ENCODE data around the gene HCFC1. TPM values are rescaled to one million over a fixed set of nuclear protein-coding genes. Genes with fewer than 3 reads are reported as not detected.

HCFC1 gene
- total and polyA plus RNA-seq, 9 of the 15 experiments (the other 6 are each of a cell fraction or from before 2014, with no cell fraction given): 2.8 to 133 (median 17.1) TPM

GRCh38 chrX:153935326-153935851, 36.2 kb downstream of the HCFC1 start (continued):
- TF ChIP-seq ZNF444 (CRISPR knock-in tag; IDR thresholded peaks at IDR 0.05) (no peak), GABPB1 (CRISPR knock-in tag; IDR thresholded peaks at IDR 0.05) (no peak), E2F6 (IDR thresholded peaks at IDR 0.05; ENCODE audit: borderline replicate concordance in 1 of 2, extremely low read depth in 1 of 2, insufficient read depth in 1 of 2, insufficient read length in 1 of 2, low read depth in 1 of 2, low read length in 1 of 2, poor library complexity in 1 of 2, severe bottlenecking in 1 of 2) (peak; percentile 25 to 52), ZNF584 (CRISPR knock-in tag; IDR thresholded peaks at IDR 0.05; ENCODE audit: low read depth) (no peak), L3MBTL2 (IDR thresholded peaks at IDR 0.05) (no peak), CCNT2 (IDR thresholded peaks at IDR 0.05; ENCODE audit: borderline replicate concordance, extremely low read depth, insufficient read length, low read depth, low read length) (peak; percentile 4), ZSCAN29 (IDR thresholded peaks at IDR 0.05) (no peak), ZNF311 (CRISPR knock-in tag; IDR thresholded peaks at IDR 0.05) (no peak), RBM39 (optimal IDR thresholded peaks at IDR 0.05; ENCODE audit: low read depth, low read length) (no peak), PHF8 (IDR thresholded peaks at IDR 0.05; ENCODE audit: borderline replicate concordance, low read length) (no peak), HDAC1 (IDR thresholded peaks at IDR 0.05) (0 out of 4 replicates have a peak, but pooled peaks of 1 of the 2 experiments have one; percentile 36), GTF2B (IDR thresholded peaks at IDR 0.05; ENCODE audit: extremely low read depth, insufficient read length) (no peak), NR2C1 (IDR thresholded peaks at IDR 0.05) (peak; percentile 44), NR2C1 (tag; IDR thresholded peaks at IDR 0.05) (0 out of 2 replicates have a peak, but pooled peaks have one; percentile 17), ZBTB5 (IDR thresholded peaks at IDR 0.05) (no peak), CREM (IDR thresholded peaks at IDR 0.05; ENCODE audit: low read depth) (0 out of 2 replicates have a peak, but pooled peaks have one; percentile 21), KAT7 (CRISPR knock-in tag; IDR thresholded peaks at IDR 0.05; ENCODE audit: borderline replicate concordance) (no peak), STAG1 (CRISPR knock-in tag; IDR thresholded peaks at IDR 0.05; ENCODE audit: borderline replicate concordance) (no peak), ZBTB9 (CRISPR knock-in tag; IDR thresholded peaks at IDR 0.05) (no peak), TCFL5 (CRISPR knock-in tag; conservative IDR thresholded peaks at IDR 0.05) (no peak), ZNF133 (CRISPR knock-in tag; IDR thresholded peaks at IDR 0.05) (no peak), CBFA2T2 (conservative IDR thresholded peaks at IDR 0.05) (no peak), ZNF583 (CRISPR knock-in tag; IDR thresholded peaks at IDR 0.05) (no peak), SNIP1 (IDR thresholded peaks at IDR 0.05; ENCODE audit: low read depth) (no peak), YY1 (IDR thresholded peaks at IDR 0.05; ENCODE audit: borderline replicate concordance in 1 of 3, control insufficient read depth in 1 of 3, extremely low read depth in 1 of 3, insufficient read depth in 3 of 3, insufficient read length in 1 of 3, insufficient replicate concordance in 2 of 3, low read depth in 1 of 3, low read length in 2 of 3) (no peak)
